Measurements from ENCODE around the gene KCNE3.

KCNE3 gene

DNA sequence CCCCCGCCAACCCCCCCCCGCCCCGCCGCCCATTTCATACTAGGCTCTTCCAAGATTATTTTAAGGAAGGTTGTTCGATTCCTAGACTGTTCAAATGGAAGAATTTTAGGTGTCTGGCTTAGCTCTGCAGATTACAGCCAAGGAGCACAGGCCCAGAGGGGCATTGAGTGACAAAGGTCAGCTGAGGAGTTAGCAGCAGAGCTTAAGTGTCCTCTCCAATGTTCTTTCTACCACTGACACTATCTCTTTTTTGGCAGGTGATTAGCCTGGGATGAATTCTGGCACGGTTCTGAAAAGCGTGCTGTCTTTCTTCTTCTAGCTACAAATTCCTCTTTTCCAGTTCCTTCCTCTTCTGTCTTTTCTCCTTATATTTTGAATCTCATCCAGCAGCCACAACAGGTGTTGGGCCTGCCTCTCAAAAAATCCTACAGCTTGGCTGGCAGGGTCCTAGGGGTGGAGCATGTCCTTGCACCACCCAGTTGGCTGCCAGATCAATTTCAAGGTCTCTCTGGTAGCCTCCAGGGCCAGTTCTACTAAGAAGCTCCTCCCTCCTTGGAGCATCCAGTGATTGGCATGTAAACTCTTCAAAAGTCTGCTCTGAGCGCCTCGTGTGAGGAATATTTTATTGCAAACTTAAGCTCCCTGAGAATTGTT, 23.0 kb downstream of the KCNE3 start:
- H2AFZ ChIP-seq (ENCODE audit: low read length) = no peak overlapping the region
- H3K9me3 ChIP-seq (ENCODE audit: insufficient read depth, low read depth, low read length) = no peaks in the 10 kb centered on the region; the same call in 1 of the 2 replicates
- no peaks in the 10 kb centered on the region for H3K79me2 ChIP-seq (ENCODE audit: insufficient read depth, low read length)
- H3K4me2 ChIP-seq (ENCODE audit: low read depth, low read length, poor library complexity, severe bottlenecking) = no peak overlapping the region
- H4K20me1 ChIP-seq (ENCODE audit: insufficient read depth, low read length, poor library complexity, severe bottlenecking) = no peaks in the 10 kb centered on the region
- H3K9ac ChIP-seq (ENCODE audit: low read depth, low read length, poor library complexity, severe bottlenecking) = no peak overlapping the region
- H3F3A ChIP-seq (ENCODE audit: low read depth) = no peaks in the 10 kb centered on the region
- H3K9me2 ChIP-seq (replicated peaks; ENCODE audit: low read depth, low read length) = no peaks in the 10 kb centered on the region
- TF ChIP-seq CTCF (conservative IDR thresholded peaks at IDR 0.05; ENCODE audit: low read length) = no peak
- no peak for TF ChIP-seq EZH2phosphoT487 (IDR thresholded peaks at IDR 0.05; ENCODE audit: borderline replicate concordance)
- H3K36me3 ChIP-seq (ENCODE audit: insufficient read depth, low read length) = no peaks in the 10 kb centered on the region
- H3K4me3 ChIP-seq (ENCODE audit: low read length, poor library complexity, severe bottlenecking) = no peak overlapping the region
- no peaks in the 10 kb centered on the region for H3K4me1 ChIP-seq (ENCODE audit: insufficient read depth, low read length, poor library complexity, severe bottlenecking)
- H3K27me3 ChIP-seq (ENCODE audit: insufficient read depth, low read length, poor library complexity, severe bottlenecking) = no peaks in the 10 kb centered on the region

GRCh38 chr11:74443071-74443864, 24.1 kb downstream of the KCNE3 start:
- H3K9ac ChIP-seq (ENCODE audit: low read depth, low read length, poor library complexity, severe bottlenecking) = no peak overlapping the region
- no peaks in the 10 kb centered on the region for H3K36me3 ChIP-seq (ENCODE audit: insufficient read depth, low read length)
- no peaks in the 10 kb centered on the region for H3K79me2 ChIP-seq (ENCODE audit: insufficient read depth, low read length)
- no peaks in the 10 kb centered on the region for H3K27me3 ChIP-seq (ENCODE audit: insufficient read depth, low read length, poor library complexity, severe bottlenecking)
- no peak for TF ChIP-seq EZH2phosphoT487 (IDR thresholded peaks at IDR 0.05; ENCODE audit: borderline replicate concordance)
- no peak for TF ChIP-seq CTCF (conservative IDR thresholded peaks at IDR 0.05; ENCODE audit: low read length)
- H4K20me1 ChIP-seq (ENCODE audit: insufficient read depth, low read length, poor library complexity, severe bottlenecking) = no peaks in the 10 kb centered on the region
- no peak overlapping the region for H2AFZ ChIP-seq (ENCODE audit: low read length)
- no peaks in the 10 kb centered on the region for H3K9me2 ChIP-seq (replicated peaks; ENCODE audit: low read depth, low read length)
- no peaks in the 10 kb centered on the region for H3F3A ChIP-seq (ENCODE audit: low read depth)
- no peaks in the 10 kb centered on the region for H3K4me1 ChIP-seq (ENCODE audit: insufficient read depth, low read length, poor library complexity, severe bottlenecking)
- no peak overlapping the region for H3K4me3 ChIP-seq (ENCODE audit: low read length, poor library complexity, severe bottlenecking)
- H3K9me3 ChIP-seq (ENCODE audit: insufficient read depth, low read depth, low read length) = no peaks in the 10 kb centered on the region; the same call in 1 of the 2 replicates
- no peak overlapping the region for H3K4me2 ChIP-seq (ENCODE audit: low read depth, low read length, poor library complexity, severe bottlenecking)

- Histone ChIP-seq H3K9me2 (replicated peaks; ENCODE audit: low read depth, low read length) (no peaks in the 10 kb centered on the region), H3K4me2 (ENCODE audit: low read depth, low read length, poor library complexity, severe bottlenecking) (no peak overlapping the region), H2AFZ (ENCODE audit: low read length) (no peak overlapping the region), H3K9ac (ENCODE audit: low read depth, low read length, poor library complexity, severe bottlenecking) (no peak overlapping the region), H3K4me3 (ENCODE audit: low read length, poor library complexity, severe bottlenecking) (no peak overlapping the region), H3K9me3 (ENCODE audit: insufficient read depth, low read depth, low read length) (no peaks in the 10 kb centered on the region; the same call in 1 of the 2 replicates), H3K79me2 (ENCODE audit: insufficient read depth, low read length) (no peaks in the 10 kb centered on the region), H4K20me1 (ENCODE audit: insufficient read depth, low read length, poor library complexity, severe bottlenecking) (no peaks in the 10 kb centered on the region), H3K36me3 (ENCODE audit: insufficient read depth, low read length) (no peaks in the 10 kb centered on the region), H3K4me1 (ENCODE audit: insufficient read depth, low read length, poor library complexity, severe bottlenecking) (no peaks in the 10 kb centered on the region), H3F3A (ENCODE audit: low read depth) (no peaks in the 10 kb centered on the region), H3K27me3 (ENCODE audit: insufficient read depth, low read length, poor library complexity, severe bottlenecking) (no peaks in the 10 kb centered on the region)
- no peak for TF ChIP-seq EZH2phosphoT487 (IDR thresholded peaks at IDR 0.05; ENCODE audit: borderline replicate concordance)
- TF ChIP-seq CTCF (conservative IDR thresholded peaks at IDR 0.05; ENCODE audit: low read length) = no peak
Observed at GRCh38 chr11:74442636-74443035, 24.7 kb downstream of the KCNE3 start.
